HEK293 (cell line): Measurements from ENCODE around the gene CDKAL1.
A peak's percentile ranks its signal among the peaks of the same experiment; 100 is the strongest.

Experiments used
- CTCF ChIA-PET: fragments of 350-600 bp; formaldehyde crosslinking; extraction: SDS; loops from one replicate; lab custom pipeline; 2021; ENCODE audit warnings: antibody characterized with exemption; lab: Yijun Ruan, JAX
- POLR2A ChIA-PET: fragments of 300-600 bp; formaldehyde crosslinking; extraction: SDS; loops from one replicate; lab custom pipeline; 2020; ENCODE audit warnings: antibody characterized with exemption, inconsistent platforms; lab: Yijun Ruan, JAX
- H3K27ac ChIP-seq: fragments of 200-500 bp; sonication (Bioruptor generic); 2 replicates; pipeline ENCODE4 v1.5.1; 2014; ENCODE audit warnings: low read depth, low read length, control low read depth, inconsistent platforms; ENCODE audit errors: extremely low read depth
- H3K36me3 ChIP-seq, 2 experiments: fragments of 200-500 bp in 1 of 2; sonication (Bioruptor generic) in 1 of 2; 1 replicate in 1 of 2; 2 replicates in 1 of 2; pipeline ENCODE4 v1.5.1; 2014 to 2017; ENCODE audit warnings: inconsistent platforms in 2 of 2, low read length in 2 of 2; ENCODE audit not compliant: control insufficient read depth in 2 of 2, insufficient read depth in 1 of 2
- H3K4me1 ChIP-seq: fragments of 200-500 bp; sonication (Bioruptor generic); 2 replicates; pipeline ENCODE4 v1.5.1; 2014; ENCODE audit warnings: mild to moderate bottlenecking, low read length, inconsistent platforms; ENCODE audit not compliant: control insufficient read depth, insufficient read depth
- H3K4me3 ChIP-seq: 2 replicates; pipeline ENCODE4 v1.5.1; 2011; ENCODE audit warnings: low read depth, mild to moderate bottlenecking, control low read depth, low read length, moderate library complexity
- H3K9me3 ChIP-seq: fragments of 200-500 bp; sonication (Bioruptor generic); 2 replicates; pipeline ENCODE4 v1.5.1; 2014; ENCODE audit warnings: low read depth, low read length, inconsistent platforms; ENCODE audit not compliant: control insufficient read depth, insufficient read depth
- EGR2 ChIP-seq: fragments of 450-650 bp; formaldehyde crosslinking; IDR thresholded peaks from 2 replicates; pipeline ENCODE4 v1.5.1; 2016; ENCODE audit warnings: low read depth, missing biosample characterization, missing genetic modification characterization
- GLIS1 ChIP-seq: fragments of 450-650 bp; formaldehyde crosslinking; IDR thresholded peaks from 2 replicates; pipeline ENCODE4 v1.5.1; 2016; ENCODE audit warnings: missing biosample characterization, missing genetic modification characterization
- INSM2 ChIP-seq: fragments of 450-650 bp; formaldehyde crosslinking; IDR thresholded peaks from 2 replicates; pipeline ENCODE4 v1.5.1; 2016; ENCODE audit warnings: missing biosample characterization, missing genetic modification characterization
- KLF1 ChIP-seq: fragments of 450-650 bp; formaldehyde crosslinking; IDR thresholded peaks from 2 replicates; pipeline ENCODE4 v1.5.1; 2016; ENCODE audit warnings: missing biosample characterization, missing genetic modification characterization
- PRDM2 ChIP-seq: fragments of 450-650 bp; formaldehyde crosslinking; IDR thresholded peaks from 2 replicates; pipeline ENCODE4 v1.5.1; 2016; ENCODE audit warnings: missing biosample characterization, missing genetic modification characterization, borderline replicate concordance
- SP7 ChIP-seq: fragments of 450-650 bp; formaldehyde crosslinking; IDR thresholded peaks from 2 replicates; pipeline ENCODE4 v1.5.1; 2016; ENCODE audit warnings: missing biosample characterization, missing genetic modification characterization
- ZBTB6 ChIP-seq: fragments of 450-650 bp; formaldehyde crosslinking; IDR thresholded peaks from 2 replicates; pipeline ENCODE4 v1.5.1; 2017; ENCODE audit warnings: missing biosample characterization, missing genetic modification characterization
- ZFP3 ChIP-seq: fragments of 450-650 bp; formaldehyde crosslinking; IDR thresholded peaks from 2 replicates; pipeline ENCODE4 v1.5.1; 2016; ENCODE audit warnings: low read depth, missing biosample characterization, missing genetic modification characterization
- ZIC2 ChIP-seq: fragments of 450-650 bp; formaldehyde crosslinking; IDR thresholded peaks from 2 replicates; pipeline ENCODE4 v1.5.1; 2016; ENCODE audit warnings: missing biosample characterization, missing genetic modification characterization
- ZNF121 ChIP-seq: fragments of 450-650 bp; formaldehyde crosslinking; IDR thresholded peaks from 2 replicates; pipeline ENCODE4 v1.5.1; 2016; ENCODE audit warnings: missing biosample characterization, missing genetic modification characterization
- ZNF16 ChIP-seq: fragments of 450-650 bp; formaldehyde crosslinking; IDR thresholded peaks from 2 replicates; pipeline ENCODE4 v1.5.1; 2016; ENCODE audit warnings: low read depth, missing biosample characterization, missing genetic modification characterization
- ZNF169 ChIP-seq: fragments of 450-650 bp; formaldehyde crosslinking; IDR thresholded peaks from 2 replicates; pipeline ENCODE4 v1.5.1; 2016; ENCODE audit warnings: missing biosample characterization, missing genetic modification characterization
- ZNF23 ChIP-seq: fragments of 450-650 bp; formaldehyde crosslinking; IDR thresholded peaks from 2 replicates; pipeline ENCODE4 v1.5.1; 2016; ENCODE audit warnings: missing biosample characterization, missing genetic modification characterization, borderline replicate concordance
- ZNF302 ChIP-seq: fragments of 450-650 bp; formaldehyde crosslinking; IDR thresholded peaks from 2 replicates; pipeline ENCODE4 v1.5.1; 2016; ENCODE audit warnings: missing biosample characterization, missing genetic modification characterization, low read depth
- ZNF426 ChIP-seq: fragments of 450-650 bp; formaldehyde crosslinking; IDR thresholded peaks from 2 replicates; pipeline ENCODE4 v1.5.1; 2017; ENCODE audit warnings: missing biosample characterization, missing genetic modification characterization, mild to moderate bottlenecking, inconsistent platforms, moderate library complexity
- ZNF544 ChIP-seq: fragments of 450-650 bp; formaldehyde crosslinking; IDR thresholded peaks from 2 replicates; pipeline ENCODE4 v1.5.0; 2017; ENCODE audit warnings: missing biosample characterization, missing genetic modification characterization
- ZNF830 ChIP-seq: fragments of 450-650 bp; IDR thresholded peaks from 2 replicates; pipeline ENCODE4 v1.5.0; 2018; ENCODE audit warnings: missing biosample characterization, missing genetic modification characterization, low read depth, mild to moderate bottlenecking, moderate library complexity
- TF ChIP-seq, protein P1 (sequence below): fragments of 450-650 bp; formaldehyde crosslinking; IDR thresholded peaks from 2 replicates; pipeline ENCODE4 v1.5.1; 2016; ENCODE audit warnings: missing biosample characterization, missing genetic modification characterization, borderline replicate concordance
- TF ChIP-seq, protein P2 (sequence below): IDR thresholded peaks from 2 replicates; pipeline ENCODE4 v1.6.1; 2011; ENCODE audit warnings: mild to moderate bottlenecking, low read depth, low read length, borderline replicate concordance
- TF ChIP-seq, protein P3 (sequence below): fragments of 450-650 bp; formaldehyde crosslinking; IDR thresholded peaks from 2 replicates; pipeline ENCODE4 v1.5.1; 2016; ENCODE audit warnings: missing biosample characterization, missing genetic modification characterization

CDKAL1 gene

GRCh38 chr6:20688710-20689500 lies 154.6 kb downstream of the CDKAL1 start (continued):
- TF ChIP-seq PRDM2 (no peak), ZNF544 (no peak), ZNF16 (tag by site-specific recombination) (no peak), ZNF23 (tag by site-specific recombination) (no peak), GLIS1 (peak; percentile 73), ZIC2 (no peak), EGR2 (tag by site-specific recombination) (no peak), ZBTB6 (tag by site-specific recombination) (no peak)
- TF ChIP-seq, protein P1, sequence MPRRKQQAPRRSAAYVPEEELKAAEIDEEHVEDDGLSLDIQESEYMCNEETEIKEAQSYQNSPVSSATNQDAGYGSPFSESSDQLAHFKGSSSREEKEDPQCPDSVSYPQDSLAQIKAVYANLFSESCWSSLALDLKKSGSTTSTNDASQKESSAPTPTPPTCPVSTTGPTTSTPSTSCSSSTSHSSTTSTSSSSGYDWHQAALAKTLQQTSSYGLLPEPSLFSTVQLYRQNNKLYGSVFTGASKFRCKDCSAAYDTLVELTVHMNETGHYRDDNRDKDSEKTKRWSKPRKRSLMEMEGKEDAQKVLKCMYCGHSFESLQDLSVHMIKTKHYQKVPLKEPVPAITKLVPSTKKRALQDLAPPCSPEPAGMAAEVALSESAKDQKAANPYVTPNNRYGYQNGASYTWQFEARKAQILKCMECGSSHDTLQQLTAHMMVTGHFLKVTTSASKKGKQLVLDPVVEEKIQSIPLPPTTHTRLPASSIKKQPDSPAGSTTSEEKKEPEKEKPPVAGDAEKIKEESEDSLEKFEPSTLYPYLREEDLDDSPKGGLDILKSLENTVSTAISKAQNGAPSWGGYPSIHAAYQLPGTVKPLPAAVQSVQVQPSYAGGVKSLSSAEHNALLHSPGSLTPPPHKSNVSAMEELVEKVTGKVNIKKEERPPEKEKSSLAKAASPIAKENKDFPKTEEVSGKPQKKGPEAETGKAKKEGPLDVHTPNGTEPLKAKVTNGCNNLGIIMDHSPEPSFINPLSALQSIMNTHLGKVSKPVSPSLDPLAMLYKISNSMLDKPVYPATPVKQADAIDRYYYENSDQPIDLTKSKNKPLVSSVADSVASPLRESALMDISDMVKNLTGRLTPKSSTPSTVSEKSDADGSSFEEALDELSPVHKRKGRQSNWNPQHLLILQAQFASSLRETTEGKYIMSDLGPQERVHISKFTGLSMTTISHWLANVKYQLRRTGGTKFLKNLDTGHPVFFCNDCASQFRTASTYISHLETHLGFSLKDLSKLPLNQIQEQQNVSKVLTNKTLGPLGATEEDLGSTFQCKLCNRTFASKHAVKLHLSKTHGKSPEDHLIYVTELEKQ (tag by site-specific recombination): no peak
- TF ChIP-seq, all 188 proteins: peak for 5

DNA sequence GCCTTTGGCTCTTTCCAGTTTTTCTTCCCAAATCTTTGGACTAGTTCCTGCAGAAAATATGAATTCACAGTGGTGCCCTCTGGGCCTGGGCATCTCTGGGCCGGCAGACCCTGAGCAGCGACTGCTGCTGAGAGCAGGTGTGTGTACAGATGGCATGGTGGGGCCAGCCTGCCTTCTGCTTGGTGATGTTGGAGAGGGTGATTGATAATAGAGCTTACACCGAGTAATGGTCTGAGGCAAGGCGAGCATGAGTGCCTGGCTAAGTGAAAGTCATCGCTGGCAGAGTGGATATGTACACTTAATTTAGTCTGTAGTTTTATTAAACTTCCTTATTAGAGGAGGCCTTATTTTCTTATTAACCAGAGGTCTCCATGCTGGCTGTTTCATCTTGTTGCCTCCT lies 156.9 kb downstream of the CDKAL1 start:
- Histone ChIP-seq H3K4me1 (peaks cover 16% of the 10 kb centered on the region), H3K27ac (no peak overlapping the region), H3K4me3 (no peak overlapping the region), H3K36me3 (no peaks in the 10 kb centered on the region), H3K9me3 (no peaks in the 10 kb centered on the region)
- ChIA-PET POLR2A (no interaction called here), CTCF (interaction anchor here (0.6 kb wide), 1 partner anchor 454 kb away, joined by 4 read pairs; no protein-coding TSS in a partner anchor)
- TF ChIP-seq INSM2: no peak
- TF ChIP-seq ZNF121 (tag by site-specific recombination): no peak
- no peak for TF ChIP-seq ZNF169 (tag by site-specific recombination)
- TF ChIP-seq KLF1 (tag by site-specific recombination): no peak
- no peak for TF ChIP-seq ZFP3 (tag by site-specific recombination)
- TF ChIP-seq ZNF830 (tag by site-specific recombination): no peak
- TF ChIP-seq, protein P2, sequence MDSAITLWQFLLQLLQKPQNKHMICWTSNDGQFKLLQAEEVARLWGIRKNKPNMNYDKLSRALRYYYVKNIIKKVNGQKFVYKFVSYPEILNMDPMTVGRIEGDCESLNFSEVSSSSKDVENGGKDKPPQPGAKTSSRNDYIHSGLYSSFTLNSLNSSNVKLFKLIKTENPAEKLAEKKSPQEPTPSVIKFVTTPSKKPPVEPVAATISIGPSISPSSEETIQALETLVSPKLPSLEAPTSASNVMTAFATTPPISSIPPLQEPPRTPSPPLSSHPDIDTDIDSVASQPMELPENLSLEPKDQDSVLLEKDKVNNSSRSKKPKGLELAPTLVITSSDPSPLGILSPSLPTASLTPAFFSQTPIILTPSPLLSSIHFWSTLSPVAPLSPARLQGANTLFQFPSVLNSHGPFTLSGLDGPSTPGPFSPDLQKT: no peak
- TF ChIP-seq, protein P3, sequence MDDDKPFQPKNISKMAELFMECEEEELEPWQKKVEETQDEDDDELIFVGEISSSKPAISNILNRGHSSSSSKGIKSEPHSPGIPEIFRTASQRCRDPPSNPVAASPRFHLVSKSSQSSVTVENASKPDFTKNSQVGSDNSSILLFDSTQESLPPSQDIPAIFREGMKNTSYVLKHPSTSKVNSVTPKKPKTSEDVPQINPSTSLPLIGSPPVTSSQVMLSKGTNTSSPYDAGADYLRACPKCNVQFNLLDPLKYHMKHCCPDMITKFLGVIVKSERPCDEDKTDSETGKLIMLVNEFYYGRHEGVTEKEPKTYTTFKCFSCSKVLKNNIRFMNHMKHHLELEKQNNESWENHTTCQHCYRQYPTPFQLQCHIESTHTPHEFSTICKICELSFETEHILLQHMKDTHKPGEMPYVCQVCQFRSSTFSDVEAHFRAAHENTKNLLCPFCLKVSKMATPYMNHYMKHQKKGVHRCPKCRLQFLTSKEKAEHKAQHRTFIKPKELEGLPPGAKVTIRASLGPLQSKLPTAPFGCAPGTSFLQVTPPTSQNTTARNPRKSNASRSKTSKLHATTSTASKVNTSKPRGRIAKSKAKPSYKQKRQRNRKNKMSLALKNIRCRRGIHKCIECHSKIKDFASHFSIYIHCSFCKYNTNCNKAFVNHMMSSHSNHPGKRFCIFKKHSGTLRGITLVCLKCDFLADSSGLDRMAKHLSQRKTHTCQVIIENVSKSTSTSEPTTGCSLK (tag by site-specific recombination): no peak
- TF ChIP-seq SP7 (tag by site-specific recombination): no peak
- TF ChIP-seq ZNF426: no peak
- no peak for TF ChIP-seq ZNF302
